Mesenchymal stem cell (in vitro differentiated cells and primary cell): ENCODE results near the gene HIGD1A.

ENCODE experiments used
- DNase-seq: peaks from one replicate; pipeline ENCODE4 v3.0.0-alpha.2; 2013
- H2AFZ ChIP-seq: one replicate; pipeline ENCODE4 v1.6.1; 2013; ENCODE audit warnings: low read depth, mild to moderate bottlenecking, control low read depth, inconsistent platforms, low read length, moderate library complexity
- H2AK5ac ChIP-seq: 2 replicates; pipeline ENCODE4 v1.6.1; 2013; ENCODE audit warnings: low read length, moderate library complexity, mild to moderate bottlenecking, inconsistent platforms; ENCODE audit not compliant: severe bottlenecking
- H2BK120ac ChIP-seq: one replicate; pipeline ENCODE4 v1.6.1; 2013; ENCODE audit warnings: low read depth, mild to moderate bottlenecking, inconsistent platforms, low read length, moderate library complexity
- H2BK12ac ChIP-seq, 2 experiments: one replicate each; pipeline ENCODE4 v1.6.1; 2013; ENCODE audit warnings: inconsistent platforms in 2 of 2, low read length in 2 of 2, mild to moderate bottlenecking in 2 of 2, moderate library complexity in 2 of 2, control low read depth in 1 of 2
- H2BK15ac ChIP-seq: one replicate; pipeline ENCODE4 v1.6.1; 2013; ENCODE audit warnings: mild to moderate bottlenecking, low read depth, inconsistent platforms; ENCODE audit not compliant: poor library complexity, severe bottlenecking
- H2BK5ac ChIP-seq: 2 replicates; pipeline ENCODE4 v1.6.1; 2013; ENCODE audit warnings: low read depth, mild to moderate bottlenecking, low read length, control low read depth, inconsistent platforms; ENCODE audit not compliant: poor library complexity, severe bottlenecking
- H3K14ac ChIP-seq, 2 experiments: one replicate each; pipeline ENCODE4 v1.6.1; 2013; ENCODE audit warnings: inconsistent platforms in 2 of 2, low read length in 2 of 2, control low read depth in 1 of 2, mild to moderate bottlenecking in 1 of 2, moderate library complexity in 1 of 2
- H3K18ac ChIP-seq, 2 experiments: one replicate each; pipeline ENCODE4 v1.6.1; 2013; ENCODE audit warnings: inconsistent platforms in 2 of 2, low read length in 2 of 2, control low read depth in 1 of 2, low read depth in 1 of 2, mild to moderate bottlenecking in 1 of 2
- H3K23ac ChIP-seq, 2 experiments: one replicate each; pipeline ENCODE4 v1.6.1; 2013; ENCODE audit warnings: inconsistent platforms in 2 of 2, low read length in 2 of 2, mild to moderate bottlenecking in 2 of 2, moderate library complexity in 2 of 2, control low read depth in 1 of 2
- H3K27ac ChIP-seq: 2 replicates; pipeline ENCODE4 v1.5.1; 2013; ENCODE audit warnings: mild to moderate bottlenecking, moderate library complexity, low read length, control low read depth, inconsistent platforms; ENCODE audit not compliant: poor library complexity, severe bottlenecking
- H3K27me3 ChIP-seq, 2 experiments: 2 replicates each; pipeline versions ENCODE4 v1.6.1 to v1.7.0; 2013; ENCODE audit warnings: low read length in 2 of 2, mild to moderate bottlenecking in 2 of 2, moderate library complexity in 2 of 2, control low read depth in 1 of 2, inconsistent platforms in 1 of 2; ENCODE audit not compliant: control insufficient read depth in 1 of 2, insufficient read depth in 1 of 2
- H3K36me3 ChIP-seq, 2 experiments: 2 replicates each; pipeline versions ENCODE4 v1.6.1 to v1.7.0; 2013; ENCODE audit warnings: low read length in 2 of 2, control low read depth in 1 of 2, inconsistent platforms in 1 of 2, low read depth in 1 of 2, mild to moderate bottlenecking in 1 of 2; ENCODE audit not compliant: insufficient read depth in 2 of 2, control insufficient read depth in 1 of 2
- H3K4ac ChIP-seq, 2 experiments: one replicate each; pipeline ENCODE4 v1.6.1; 2013; ENCODE audit warnings: inconsistent platforms in 2 of 2, low read length in 2 of 2, mild to moderate bottlenecking in 2 of 2, moderate library complexity in 2 of 2, control low read depth in 1 of 2, low read depth in 1 of 2
- H3K4me1 ChIP-seq: 2 replicates; pipeline ENCODE4 v1.6.1; 2013; ENCODE audit warnings: low read depth, low read length, control low read depth; ENCODE audit not compliant: control insufficient read depth, insufficient read depth
- H3K4me2 ChIP-seq: 2 replicates; pipeline ENCODE4 v1.6.1; 2013; ENCODE audit warnings: low read length, mild to moderate bottlenecking, inconsistent platforms; ENCODE audit not compliant: poor library complexity, severe bottlenecking
- H3K4me3 ChIP-seq, 2 experiments: 2 replicates each; pipeline versions ENCODE4 v1.5.1 to v1.7.0; 2013; ENCODE audit warnings: low read length in 2 of 2, mild to moderate bottlenecking in 2 of 2, control low read depth in 1 of 2, low read depth in 1 of 2; ENCODE audit not compliant: insufficient read depth in 1 of 2
- H3K79me1 ChIP-seq: replicated peaks from 2 replicates; pipeline ENCODE4 v1.6.1; 2013; ENCODE audit warnings: mild to moderate bottlenecking, control low read depth, low read length, inconsistent platforms; ENCODE audit not compliant: poor library complexity, severe bottlenecking
- H3K9ac ChIP-seq: 2 replicates; pipeline ENCODE4 v1.7.0; 2013; ENCODE audit warnings: mild to moderate bottlenecking, low read length, moderate library complexity
- H3K9me3 ChIP-seq: 2 replicates; pipeline ENCODE4 v1.7.0; 2013; ENCODE audit warnings: mild to moderate bottlenecking, low read length; ENCODE audit not compliant: control insufficient read depth
- H4K8ac ChIP-seq: one replicate; pipeline ENCODE4 v1.6.1; 2013; ENCODE audit warnings: inconsistent platforms, mild to moderate bottlenecking, low read length, moderate library complexity
- H4K91ac ChIP-seq: one replicate; pipeline ENCODE4 v1.6.1; 2013; ENCODE audit warnings: mild to moderate bottlenecking, low read length, inconsistent platforms
- WGBS: methylation state at CpG from one replicate; pipeline ENCODE4 v1.1.7; 2013; ENCODE audit warnings: mixed read lengths; 5-methylcytosine and 5-hydroxymethylcytosine counted together

HIGD1A gene

GRCh38 chr3:42831321-42831713, 27.0 kb upstream of the HIGD1A start:
- Histone ChIP-seq H2BK15ac (no peak overlapping the region), H2AFZ (no peak overlapping the region), H3K4me3 (no peak overlapping the region), H3K18ac (no peak overlapping the region), H3K9ac (peak overlapping the region; percentile 67), H3K23ac (no peak overlapping the region), H3K79me1 (no peaks in the 10 kb centered on the region), H4K91ac (no peak overlapping the region), H3K9me3 (no peaks in the 10 kb centered on the region), H3K14ac (no peak overlapping the region), H3K36me3 (no peaks in the 10 kb centered on the region), H3K4me2 (no peak overlapping the region), H3K27ac (no peak overlapping the region), H2BK12ac (no peak overlapping the region), H4K8ac (peak overlapping the region; percentile 27), H2BK5ac (no peak overlapping the region), H3K4me1 (no peaks in the 10 kb centered on the region), H3K4ac (no peak overlapping the region), H3K27me3 (peaks cover 0 to 25% of the 10 kb centered on the region in 2 experiments), H2AK5ac (no peak overlapping the region), H2BK120ac (no peak overlapping the region)
- 8% methylated on average over 3 of the region's 3 CpGs for WGBS
- DNase-seq: peak; percentile 32

- H3K4me1 ChIP-seq: no peaks in the 10 kb centered on the region
- no peaks in the 10 kb centered on the region for H3K79me1 ChIP-seq
- no peak overlapping the region for H3K27ac ChIP-seq
- H2BK15ac ChIP-seq: no peak overlapping the region
- no peak overlapping the region for H4K8ac ChIP-seq
- no peaks in the 10 kb centered on the region for H3K9me3 ChIP-seq
- no peak overlapping the region for H2BK120ac ChIP-seq
- no peaks in the 10 kb centered on the region for H3K36me3 ChIP-seq
- H3K18ac ChIP-seq: no peak overlapping the region
- no peak overlapping the region for H3K14ac ChIP-seq
- 41% methylated on average over 6 of the region's 7 CpGs for WGBS
- H3K23ac ChIP-seq: no peak overlapping the region
- no peak overlapping the region for H2AFZ ChIP-seq
- peaks cover 0 to 19% of the 10 kb centered on the region in 2 experiments for H3K27me3 ChIP-seq
- H3K9ac ChIP-seq: peak overlapping the region; percentile 67
- H2AK5ac ChIP-seq: no peak overlapping the region
- no peak overlapping the region for H3K4me3 ChIP-seq
- peak; percentile 9 for DNase-seq
- no peak overlapping the region for H2BK5ac ChIP-seq
- no peak overlapping the region for H3K4ac ChIP-seq
- H3K4me2 ChIP-seq: no peak overlapping the region
- no peak overlapping the region for H2BK12ac ChIP-seq
- no peak overlapping the region for H4K91ac ChIP-seq
These were observed 26.4 kb upstream of the HIGD1A start for GRCh38 chr3:42830437-42831320.

GRCh38 chr3:42829628-42830436, 25.5 kb upstream of the HIGD1A start:
- H2BK12ac ChIP-seq: no peak overlapping the region
- no peak overlapping the region for H4K91ac ChIP-seq
- no peak overlapping the region for H3K4ac ChIP-seq
- H2BK120ac ChIP-seq: no peak overlapping the region
- H3K14ac ChIP-seq: no peak overlapping the region
- no peak overlapping the region for H2BK5ac ChIP-seq
- H2AK5ac ChIP-seq: no peak overlapping the region
- H3K9ac ChIP-seq: no peak overlapping the region
- no peak overlapping the region for H3K4me3 ChIP-seq
- no peak overlapping the region for H2BK15ac ChIP-seq
- DNase-seq: no peak
- no peak overlapping the region for H3K18ac ChIP-seq
- WGBS: 77% methylated on average over 4 of the region's 5 CpGs
- no peaks in the 10 kb centered on the region for H3K9me3 ChIP-seq
- H4K8ac ChIP-seq: no peak overlapping the region
- no peak overlapping the region for H3K27ac ChIP-seq
- H2AFZ ChIP-seq: no peak overlapping the region
- no peak overlapping the region for H3K4me2 ChIP-seq
- H3K4me1 ChIP-seq: no peaks in the 10 kb centered on the region
- H3K79me1 ChIP-seq: no peaks in the 10 kb centered on the region
- H3K27me3 ChIP-seq: peaks cover 0 to 15% of the 10 kb centered on the region in 2 experiments
- H3K36me3 ChIP-seq: no peaks in the 10 kb centered on the region
- no peak overlapping the region for H3K23ac ChIP-seq

GRCh38 chr3:42829083-42829627, 24.9 kb upstream of the HIGD1A start:
- no peak overlapping the region for H3K4me2 ChIP-seq
- no peak overlapping the region for H2BK15ac ChIP-seq
- H2AK5ac ChIP-seq: no peak overlapping the region
- no peaks in the 10 kb centered on the region for H3K9me3 ChIP-seq
- no peak overlapping the region for H2BK12ac ChIP-seq
- no peak overlapping the region for H3K4ac ChIP-seq
- no peak overlapping the region for H3K23ac ChIP-seq
- H3K9ac ChIP-seq: no peak overlapping the region
- H3K27me3 ChIP-seq: peaks cover 0 to 15% of the 10 kb centered on the region in 2 experiments
- no peak overlapping the region for H4K91ac ChIP-seq
- no peak for DNase-seq
- H3K36me3 ChIP-seq: no peaks in the 10 kb centered on the region
- no peak overlapping the region for H2BK5ac ChIP-seq
- no peak overlapping the region for H3K27ac ChIP-seq
- no peak overlapping the region for H3K14ac ChIP-seq
- H3K4me3 ChIP-seq: no peak overlapping the region
- no peak overlapping the region for H2BK120ac ChIP-seq
- no peak overlapping the region for H3K18ac ChIP-seq
- no peak overlapping the region for H4K8ac ChIP-seq
- no peaks in the 10 kb centered on the region for H3K4me1 ChIP-seq
- no peak overlapping the region for H2AFZ ChIP-seq
- H3K79me1 ChIP-seq: no peaks in the 10 kb centered on the region
- 82% methylated on average over 4 of the region's 5 CpGs for WGBS
